Glomerular visceral epithelial cell (primary cell): Measurements from ENCODE around the gene SH3BP2.
A peak's percentile ranks its signal among the peaks of the same experiment; 100 is the strongest.

Experiments
- DNase-seq: peaks from one replicate; pipeline ENCODE4 v3.0.0-alpha.2; 2016; ENCODE audit errors: extremely low spot score

Gene SH3BP2

GRCh38 chr4:2832981-2833670 is 40.2 kb downstream of the SH3BP2 start:
- no peak for DNase-seq

GRCh38 chr4:2833671-2834000 is 40.8 kb downstream of the SH3BP2 start:
- DNase-seq = no peak

GRCh38 chr4:2834001-2834921 is 41.4 kb downstream of the SH3BP2 start:
- DNase-seq = no peak

DNA sequence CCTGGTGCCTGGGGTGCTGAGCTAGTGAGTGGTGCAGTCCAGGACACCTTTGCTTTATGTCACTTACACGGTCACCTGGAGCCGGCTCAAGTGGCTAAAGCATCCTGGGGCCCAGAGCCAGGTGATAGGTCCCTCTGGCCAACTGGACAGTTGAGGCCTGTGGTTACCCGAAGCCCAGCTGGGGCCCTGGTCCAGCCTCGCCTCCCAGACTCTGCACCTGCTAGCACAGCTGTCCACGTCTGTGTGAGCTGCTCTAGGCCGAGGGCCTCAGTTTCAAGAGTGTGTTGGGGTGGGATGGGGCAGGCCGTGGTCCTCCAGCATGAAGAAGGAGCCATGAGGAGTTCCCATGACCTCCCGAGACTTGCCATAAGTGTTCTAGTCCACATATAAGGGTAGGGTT is 43.1 kb downstream of the SH3BP2 start:
- no peak for DNase-seq

- no peak for DNase-seq
Observed at GRCh38 chr4:2836391-2836859, 43.5 kb downstream of the SH3BP2 start.

- DNase-seq = no peak
Observed at GRCh38 chr4:2837110-2837903, 44.4 kb downstream of the SH3BP2 start.

GRCh38 chr4:2837904-2838496 is 45.1 kb downstream of the SH3BP2 start:
- DNase-seq = no peak

DNA sequence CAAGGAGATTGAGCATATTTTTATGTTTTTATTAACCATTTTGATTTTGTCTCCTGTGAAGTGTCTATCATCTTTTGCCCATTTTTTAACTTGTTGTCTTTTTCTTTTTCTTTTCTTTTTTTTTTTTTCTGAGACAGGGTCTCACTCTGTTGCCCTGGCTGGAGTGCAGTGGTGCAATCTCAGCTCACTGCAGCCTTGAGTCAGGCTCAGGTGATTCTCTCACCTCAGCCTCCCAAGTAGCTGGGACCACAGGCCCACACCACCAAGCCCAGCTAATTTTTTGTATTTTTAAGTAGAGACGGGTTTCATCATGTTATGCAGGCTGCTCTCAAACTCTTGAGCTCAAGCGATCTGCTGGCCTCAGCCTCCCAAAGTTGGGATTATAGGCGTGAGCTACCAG is 46.2 kb downstream of the SH3BP2 start:
- DNase-seq = no peak

- peak; percentile 26 for DNase-seq
Observed at GRCh38 chr4:2842687-2843262, 49.9 kb downstream of the SH3BP2 start.

- peak; percentile 94 for DNase-seq
Observed at GRCh38 chr4:2843263-2843940, 50.5 kb downstream of the SH3BP2 start, which contains the start of gene ADD1. ADD1 (plus strand) TSS chr4:2843844; CDS start chr4:2875916, 32,072 bp downstream.

DNA sequence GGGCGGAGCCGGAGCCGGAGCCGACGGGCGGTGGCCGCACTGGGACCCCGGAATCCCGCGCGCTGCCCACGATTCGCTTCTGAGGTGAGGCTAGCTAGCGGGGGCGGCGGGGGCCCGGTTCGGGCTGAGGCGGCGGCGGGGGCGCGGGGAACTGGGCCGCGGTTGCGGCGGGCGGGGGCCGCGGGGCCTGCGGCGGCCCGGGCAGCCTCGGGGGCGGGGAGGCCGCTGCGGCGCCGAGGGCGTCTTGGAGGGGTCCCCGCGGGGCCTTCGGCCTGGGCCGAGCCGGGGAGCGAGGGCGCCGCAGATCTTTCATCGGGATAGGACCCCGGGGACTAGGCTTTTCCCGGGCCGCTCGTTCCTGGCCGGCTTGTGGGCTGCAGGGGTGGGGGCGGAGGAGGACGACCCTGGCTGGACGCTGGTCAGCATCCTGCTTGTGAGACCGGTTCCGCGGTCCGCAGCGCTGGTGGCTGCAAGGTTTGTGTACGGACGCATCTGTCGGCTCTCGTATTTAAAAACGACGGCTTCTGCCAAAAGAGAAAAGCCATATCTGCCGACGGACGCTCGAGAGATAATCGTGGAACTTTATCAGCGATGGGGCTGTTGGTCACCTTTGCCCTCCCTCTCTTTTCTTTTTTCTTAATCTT is 51.2 kb downstream of the SH3BP2 start:
- DNase-seq = peak; percentile 44

- DNase-seq = no peak
Observed at GRCh38 chr4:2846172-2846571, 53.3 kb downstream of the SH3BP2 start.

- no peak for DNase-seq
Observed at GRCh38 chr4:2847302-2847871, 54.5 kb downstream of the SH3BP2 start.

DNA sequence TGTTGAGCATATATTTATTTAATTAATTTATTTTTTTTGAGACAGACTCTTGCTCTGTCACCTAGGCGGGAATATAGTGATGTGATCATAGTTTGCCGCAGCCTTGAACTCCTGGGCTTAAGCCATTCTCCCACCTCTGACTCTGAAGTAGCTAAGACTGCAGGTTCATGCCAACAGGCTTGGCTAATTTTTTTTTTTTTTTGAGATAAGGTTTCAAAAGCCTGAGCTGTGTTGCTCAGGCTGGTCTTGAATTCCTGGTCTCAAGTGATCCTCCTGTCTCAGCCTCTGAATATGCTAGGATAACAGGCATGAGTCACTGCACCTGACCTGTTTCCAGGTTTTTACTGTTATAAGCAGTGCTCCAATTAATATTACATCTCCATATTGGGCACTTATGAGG is 55.6 kb downstream of the SH3BP2 start:
- DNase-seq = peak; percentile 23

- DNase-seq = no peak
Observed at GRCh38 chr4:2849267-2850152, 56.6 kb downstream of the SH3BP2 start.

GRCh38 chr4:2850966-2851798 is 58.3 kb downstream of the SH3BP2 start:
- peak; percentile 42 for DNase-seq

DNA sequence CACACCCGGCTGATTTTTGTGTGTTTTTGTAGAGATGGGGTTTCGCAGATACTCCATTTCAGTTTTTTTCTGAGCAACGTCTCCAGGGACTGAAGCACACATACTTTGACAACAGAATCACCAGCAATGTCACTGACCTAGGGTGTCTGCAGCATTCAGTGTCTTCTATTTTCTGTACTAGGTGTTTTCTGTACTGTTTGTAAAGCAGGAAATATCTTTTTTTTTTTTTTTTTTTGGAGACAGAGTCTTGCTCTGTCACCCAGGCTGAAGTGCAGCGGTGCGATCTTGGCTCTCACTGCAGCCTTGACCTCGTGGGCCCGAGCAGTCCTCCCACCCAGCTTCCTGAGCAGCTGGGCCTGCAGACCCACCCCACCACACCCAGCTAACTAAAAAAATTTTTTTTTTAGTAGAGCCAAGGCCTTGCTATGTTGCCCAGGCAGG is 59.6 kb downstream of the SH3BP2 start:
- DNase-seq = peak; percentile 25

DNA sequence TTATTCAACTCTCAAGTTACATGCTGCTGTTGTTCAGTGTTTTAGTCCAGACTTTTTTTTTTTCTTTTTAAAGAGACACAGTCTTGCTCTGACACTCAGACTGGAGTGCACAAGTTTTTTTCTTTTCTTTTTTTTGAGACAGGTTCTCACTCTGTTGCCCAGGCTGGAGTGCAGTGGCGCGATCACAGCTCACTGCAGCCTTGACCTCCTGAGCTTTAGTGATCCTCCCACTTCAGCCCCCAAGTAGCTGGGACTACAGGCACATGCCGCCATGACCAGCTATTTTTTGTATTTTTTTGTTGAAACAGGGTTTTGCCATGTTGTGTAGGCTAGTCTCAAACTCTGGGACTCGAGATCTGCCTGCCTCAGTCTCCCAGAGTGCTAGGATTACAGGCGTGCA is 62.7 kb downstream of the SH3BP2 start:
- no peak for DNase-seq
